WI38 (cell line): Measurements from ENCODE around the gene FAM114A2.

Source experiments
- H3K4me3 ChIP-seq: 2 replicates; pipeline ENCODE4 v1.5.1; 2011; ENCODE audit warnings: low read depth, mild to moderate bottlenecking, control low read depth, low read length
- TF ChIP-seq, protein P1 (sequence below): IDR thresholded peaks from 2 replicates; pipeline ENCODE4 v1.5.1; 2012; ENCODE audit warnings: low read depth, mild to moderate bottlenecking, control low read depth, low read length

Gene FAM114A2

DNA sequence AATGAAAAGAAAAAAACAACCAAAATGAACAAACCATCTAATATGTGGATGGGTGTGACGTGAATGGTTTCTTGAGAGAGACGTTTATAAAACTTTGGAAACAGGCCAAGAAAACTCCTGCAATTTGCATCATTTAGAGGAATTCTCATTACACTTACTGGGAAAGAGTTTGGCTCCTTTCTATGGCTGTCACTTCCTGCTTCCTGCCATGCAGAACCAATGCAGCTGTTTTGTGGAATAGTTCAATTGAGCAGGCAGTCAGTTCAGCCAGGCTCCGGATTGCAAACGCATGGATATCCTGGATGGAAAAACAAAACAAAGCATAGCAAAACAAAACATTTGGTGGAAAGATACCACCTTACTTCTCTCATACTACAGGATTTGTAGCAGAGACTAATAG lies 36.6 kb downstream of the FAM114A2 start:
- H3K4me3 ChIP-seq, result no peak overlapping the region
- TF ChIP-seq, protein P1, sequence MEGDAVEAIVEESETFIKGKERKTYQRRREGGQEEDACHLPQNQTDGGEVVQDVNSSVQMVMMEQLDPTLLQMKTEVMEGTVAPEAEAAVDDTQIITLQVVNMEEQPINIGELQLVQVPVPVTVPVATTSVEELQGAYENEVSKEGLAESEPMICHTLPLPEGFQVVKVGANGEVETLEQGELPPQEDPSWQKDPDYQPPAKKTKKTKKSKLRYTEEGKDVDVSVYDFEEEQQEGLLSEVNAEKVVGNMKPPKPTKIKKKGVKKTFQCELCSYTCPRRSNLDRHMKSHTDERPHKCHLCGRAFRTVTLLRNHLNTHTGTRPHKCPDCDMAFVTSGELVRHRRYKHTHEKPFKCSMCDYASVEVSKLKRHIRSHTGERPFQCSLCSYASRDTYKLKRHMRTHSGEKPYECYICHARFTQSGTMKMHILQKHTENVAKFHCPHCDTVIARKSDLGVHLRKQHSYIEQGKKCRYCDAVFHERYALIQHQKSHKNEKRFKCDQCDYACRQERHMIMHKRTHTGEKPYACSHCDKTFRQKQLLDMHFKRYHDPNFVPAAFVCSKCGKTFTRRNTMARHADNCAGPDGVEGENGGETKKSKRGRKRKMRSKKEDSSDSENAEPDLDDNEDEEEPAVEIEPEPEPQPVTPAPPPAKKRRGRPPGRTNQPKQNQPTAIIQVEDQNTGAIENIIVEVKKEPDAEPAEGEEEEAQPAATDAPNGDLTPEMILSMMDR, result no peak

DNA sequence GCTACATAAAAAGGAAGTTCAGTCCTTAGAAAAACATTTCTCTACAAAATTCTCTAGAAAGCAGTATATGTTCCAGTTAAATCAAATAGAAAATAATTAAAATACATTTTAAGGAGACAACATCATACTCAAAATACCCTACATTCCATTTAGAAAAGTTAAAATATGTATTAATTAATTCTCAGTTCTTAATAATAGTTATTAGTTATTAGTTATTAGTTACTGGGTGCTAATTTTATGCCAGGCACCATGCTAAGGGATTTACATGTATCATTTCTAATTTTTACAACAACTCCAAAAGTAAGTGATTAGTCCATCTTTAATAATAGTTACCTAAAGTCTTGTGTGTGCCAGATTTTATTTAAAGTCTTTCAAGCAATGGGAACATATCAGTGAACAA lies 38.0 kb downstream of the FAM114A2 start:
- H3K4me3 ChIP-seq, result no peak overlapping the region
- TF ChIP-seq, protein P1, result no peak

DNA sequence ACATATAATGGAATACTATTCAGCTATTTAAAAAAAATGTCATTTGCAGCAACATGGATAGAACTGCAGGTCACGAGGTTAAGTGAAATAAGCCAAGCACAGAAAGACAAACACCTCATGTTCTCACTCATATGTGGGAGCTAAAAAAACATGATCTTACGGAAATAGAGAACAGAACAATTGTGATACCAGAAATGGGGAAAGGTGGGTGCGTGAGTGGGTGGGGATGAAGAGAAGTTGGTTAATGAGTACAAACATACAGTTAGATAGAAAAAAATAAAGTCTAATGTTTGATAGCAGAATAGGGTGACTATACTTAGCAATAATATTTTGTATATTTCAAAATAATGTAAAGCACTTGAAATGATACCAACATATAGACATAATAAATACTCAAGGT lies 38.7 kb downstream of the FAM114A2 start:
- TF ChIP-seq, protein P1, result no peak
- no peak overlapping the region for H3K4me3 ChIP-seq

DNA sequence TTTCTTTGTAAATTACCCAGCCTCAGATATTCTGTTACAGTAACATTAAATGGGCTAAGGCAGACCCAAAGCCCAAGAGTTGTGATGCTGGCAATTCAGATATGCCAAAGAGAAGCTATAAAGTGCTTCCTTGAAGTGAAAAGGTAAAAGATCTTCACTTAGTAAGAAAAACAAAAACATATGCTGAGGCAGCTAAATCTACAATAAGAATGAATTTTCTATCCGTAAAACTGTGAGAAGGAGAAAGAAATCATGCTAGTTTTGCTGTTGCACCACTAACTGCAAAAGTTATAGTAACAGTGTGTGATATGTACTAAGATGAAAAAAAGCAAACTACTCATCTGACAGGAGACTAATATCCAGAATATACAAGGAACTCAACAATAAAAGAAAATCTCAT lies 39.9 kb downstream of the FAM114A2 start:
- TF ChIP-seq, protein P1, result no peak
- H3K4me3 ChIP-seq, result no peak overlapping the region

DNA sequence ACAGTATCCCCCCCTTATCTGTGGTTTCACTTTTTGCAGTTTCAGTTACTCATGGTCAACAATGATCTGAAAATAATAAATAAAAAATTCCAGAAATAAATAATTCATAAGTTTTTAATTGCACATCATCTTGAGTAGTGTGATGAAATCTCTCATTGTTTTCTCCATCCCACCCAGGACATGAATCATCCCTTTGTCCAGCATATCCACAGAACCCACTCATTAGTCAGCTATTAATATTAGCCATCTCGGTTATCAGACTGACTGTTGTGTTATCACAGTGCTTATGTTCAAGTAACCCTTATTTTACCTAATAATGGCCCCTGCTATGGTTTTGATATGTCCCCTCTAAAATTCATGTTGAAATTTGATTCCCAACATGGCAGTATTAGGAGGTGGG lies 40.7 kb downstream of the FAM114A2 start:
- TF ChIP-seq, protein P1, result no peak
- no peak overlapping the region for H3K4me3 ChIP-seq

DNA sequence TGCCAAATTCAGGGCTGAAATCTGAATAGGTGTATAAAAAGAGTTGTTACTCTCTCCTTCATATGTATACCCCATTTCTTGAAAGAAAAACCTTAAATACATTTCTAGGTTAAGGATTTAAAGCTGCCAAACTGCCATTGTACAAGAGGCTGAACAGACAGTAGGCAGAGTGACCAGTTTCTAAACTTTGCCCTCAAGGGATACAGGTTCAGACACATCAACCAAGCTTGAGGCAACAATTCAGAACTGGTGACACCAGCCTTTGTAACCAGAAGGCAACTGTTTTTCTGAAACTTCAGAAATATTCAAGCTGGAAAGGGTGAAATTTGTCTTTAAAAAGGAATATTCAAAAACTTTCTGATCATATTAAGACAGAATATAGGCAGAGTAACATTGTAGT lies 47.5 kb downstream of the FAM114A2 start:
- TF ChIP-seq, protein P1, result no peak
- H3K4me3 ChIP-seq, result no peak overlapping the region

DNA sequence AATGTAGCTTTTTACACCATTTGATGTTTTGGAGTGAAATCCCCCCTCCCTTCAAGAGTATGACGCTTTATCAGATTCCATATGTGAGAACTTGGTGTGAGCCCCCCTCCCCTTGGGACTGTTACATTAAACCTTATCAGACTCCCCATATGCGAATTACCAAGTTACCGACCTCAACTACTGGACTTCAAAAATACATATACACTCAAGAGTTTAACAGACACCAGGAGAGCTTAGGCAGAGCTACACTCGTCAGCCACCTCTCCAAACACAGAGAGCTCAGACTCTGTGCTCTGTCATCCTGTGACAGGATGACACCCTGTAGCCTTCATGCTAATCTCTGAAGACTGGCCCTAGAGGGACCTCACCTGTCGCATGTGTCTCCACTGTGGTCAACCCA lies 50.2 kb downstream of the FAM114A2 start:
- TF ChIP-seq, protein P1, result no peak
- no peak overlapping the region for H3K4me3 ChIP-seq
